CD4-positive, alpha-beta T cell treated with Interleukin-10 for 1 hour (primary cell): ENCODE data around the gene PF4V1.

Experiments used
- DNase-seq: peaks from one replicate; pipeline ENCODE4 v3.0.0-alpha.2; 2020

Gene PF4V1

GRCh38 chr4:73847526-73848182, 5.4 kb upstream of the PF4V1 start:
- DNase-seq: no peak

DNA sequence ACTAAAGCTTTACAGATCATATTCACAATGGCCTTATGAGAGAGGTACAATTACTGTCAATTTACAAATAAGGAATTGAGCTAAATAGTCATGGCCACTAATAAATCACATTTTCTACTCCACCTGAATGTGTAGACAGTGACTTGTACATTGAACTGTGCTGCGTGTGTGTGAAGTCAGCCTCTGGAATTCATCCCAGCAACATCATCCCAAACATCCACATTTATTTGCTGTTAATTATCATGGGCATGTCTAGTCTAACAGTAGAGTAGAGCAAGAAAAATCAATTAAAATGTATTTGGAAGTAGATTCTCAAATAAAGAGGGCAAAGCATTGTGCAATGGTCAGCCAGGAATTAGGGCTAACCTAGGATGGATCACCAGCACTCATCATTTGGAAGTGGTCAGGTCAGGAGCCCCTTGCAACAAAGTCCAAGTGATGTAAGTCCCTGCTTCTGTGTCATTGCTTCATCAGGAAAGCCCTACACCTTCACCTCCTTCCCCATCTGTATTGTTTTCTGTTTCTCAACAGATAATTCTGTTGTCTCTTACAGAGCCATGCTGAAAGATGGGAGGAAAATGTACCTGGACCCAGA, 4.8 kb upstream of the PF4V1 start:
- DNase-seq: no peak

DNA sequence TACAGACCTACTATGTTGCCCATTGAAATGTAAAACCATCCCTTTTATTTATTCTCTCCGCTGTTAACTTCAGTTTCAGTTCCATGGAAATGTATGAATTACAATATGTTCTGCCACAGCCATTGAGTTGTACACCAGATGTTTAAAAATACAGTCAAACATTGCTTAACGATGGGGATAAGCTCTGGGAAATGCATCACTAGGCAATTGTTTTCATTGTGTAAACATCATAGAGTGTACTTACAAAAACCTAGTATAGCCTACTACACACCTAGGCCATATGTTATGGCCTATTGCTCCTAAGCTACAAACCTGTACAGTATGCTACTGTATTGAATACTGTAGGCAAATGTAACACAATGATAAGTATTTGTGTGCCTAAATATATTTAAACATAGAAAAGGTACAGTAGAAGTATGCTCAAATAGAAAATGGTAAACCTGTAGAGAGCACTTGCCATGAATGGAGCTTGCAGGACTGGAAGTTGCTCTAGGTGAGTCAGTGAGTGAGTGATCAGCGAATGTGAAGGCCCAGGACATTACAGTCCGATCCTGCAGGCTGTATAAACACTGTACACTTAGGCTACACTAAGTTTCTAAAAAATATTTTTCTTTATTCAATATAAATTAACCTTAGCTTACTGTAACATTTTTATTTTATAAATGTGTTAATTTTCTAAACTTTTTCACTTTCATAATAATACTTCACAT, 2.7 kb upstream of the PF4V1 start:
- no peak for DNase-seq

DNA sequence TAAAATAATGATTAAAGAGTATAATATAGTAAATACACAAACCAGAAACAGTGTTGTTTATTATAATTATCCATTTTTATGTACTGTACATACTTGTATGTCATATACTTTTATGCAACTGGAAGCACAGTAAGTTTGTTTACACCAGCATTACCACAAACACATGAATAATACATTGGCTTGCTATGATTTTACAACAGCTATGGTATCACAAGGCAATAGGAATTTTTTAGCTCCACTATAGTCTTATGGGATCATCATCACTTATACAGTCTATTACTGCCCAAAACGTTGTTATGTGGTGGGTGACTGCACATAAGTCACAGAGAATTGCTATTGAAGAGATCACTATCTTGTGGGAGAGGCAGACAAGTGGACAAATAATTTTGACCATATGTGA, 1.8 kb upstream of the PF4V1 start:
- no peak for DNase-seq

- DNase-seq: no peak
These were observed 325 bp upstream of the PF4V1 start for GRCh38 chr4:73852771-73853170.

GRCh38 chr4:73853718-73854473, 800 bp downstream of the PF4V1 start:
- no peak for DNase-seq

DNA sequence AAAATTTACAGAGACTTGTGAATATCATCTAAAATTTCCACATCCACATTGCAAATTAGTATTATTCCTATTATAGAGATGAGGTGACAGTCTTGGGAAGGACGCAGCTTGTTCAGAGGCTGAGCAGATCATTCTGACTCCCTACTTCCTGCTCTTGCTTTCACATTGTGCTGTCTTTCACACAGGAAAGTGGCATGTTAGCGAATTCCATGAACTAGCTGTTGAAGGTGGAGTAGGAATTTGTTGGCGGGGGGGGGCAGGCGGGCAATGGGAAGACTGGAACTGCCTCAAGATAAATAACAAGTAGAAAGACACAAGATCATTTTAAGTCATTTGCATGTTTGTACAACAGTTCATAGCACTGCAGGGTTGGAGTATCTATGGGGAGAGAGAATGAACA, 2.3 kb downstream of the PF4V1 start:
- DNase-seq: no peak

DNA sequence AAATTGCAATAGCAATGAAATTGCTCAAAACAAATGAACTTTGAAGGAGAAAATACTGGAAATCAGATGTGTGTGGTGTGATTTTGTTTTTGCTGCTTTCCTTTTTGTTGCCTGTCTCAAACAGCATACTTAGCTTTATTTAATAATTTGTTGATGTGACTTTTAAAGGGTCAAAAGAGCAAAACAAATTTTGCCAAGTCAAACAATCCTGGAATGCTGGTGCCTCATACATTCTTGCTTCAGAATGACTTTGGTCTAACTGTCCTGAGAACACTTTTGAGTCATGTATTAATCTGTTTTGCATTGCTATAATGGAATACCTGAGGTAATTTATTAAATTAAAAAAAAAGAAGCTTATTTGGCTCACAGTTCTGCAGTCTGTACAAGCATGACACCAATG, 3.4 kb downstream of the PF4V1 start:
- DNase-seq: no peak

DNA sequence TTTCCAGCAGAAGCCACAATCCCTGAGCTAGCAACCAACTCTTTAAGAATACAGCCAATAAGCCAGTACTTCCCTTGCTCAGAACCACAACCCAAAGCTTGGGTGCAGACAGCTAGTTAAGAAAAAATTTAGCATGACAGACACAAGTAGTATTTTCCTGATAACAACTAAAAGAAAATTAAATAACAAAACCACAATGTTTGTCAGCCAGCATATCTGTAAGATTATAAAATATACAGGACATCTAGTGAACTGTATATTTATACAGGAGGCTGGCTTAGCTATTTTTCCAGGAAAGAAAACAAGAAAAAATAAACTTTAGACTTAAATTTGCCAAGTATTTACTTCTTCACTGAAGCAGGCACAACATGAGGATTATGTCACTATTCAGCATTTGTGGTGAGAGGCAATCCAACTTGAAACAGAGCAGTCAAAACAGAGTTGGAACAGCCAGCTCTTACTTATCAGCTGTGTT, 6.6 kb downstream of the PF4V1 start:
- DNase-seq: no peak

DNA sequence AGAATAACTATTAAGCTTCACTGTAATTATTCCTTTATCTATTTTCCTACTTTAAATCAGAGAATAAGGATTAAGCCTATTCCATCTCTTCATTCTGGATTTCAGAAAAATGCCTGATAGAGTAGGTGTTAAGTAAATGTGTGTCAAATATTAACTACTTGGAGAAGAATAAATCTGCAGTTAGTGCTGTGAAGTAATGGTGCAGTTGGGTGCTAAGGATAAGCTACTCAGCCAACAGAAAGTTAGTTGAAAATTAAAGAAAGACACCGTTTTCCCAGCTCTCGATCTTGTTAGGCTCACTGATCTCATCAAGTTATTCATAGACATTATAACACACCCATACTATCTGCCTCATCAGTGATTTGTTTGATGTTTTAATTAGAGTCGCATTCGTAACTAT, 7.1 kb downstream of the PF4V1 start:
- no peak for DNase-seq

DNA sequence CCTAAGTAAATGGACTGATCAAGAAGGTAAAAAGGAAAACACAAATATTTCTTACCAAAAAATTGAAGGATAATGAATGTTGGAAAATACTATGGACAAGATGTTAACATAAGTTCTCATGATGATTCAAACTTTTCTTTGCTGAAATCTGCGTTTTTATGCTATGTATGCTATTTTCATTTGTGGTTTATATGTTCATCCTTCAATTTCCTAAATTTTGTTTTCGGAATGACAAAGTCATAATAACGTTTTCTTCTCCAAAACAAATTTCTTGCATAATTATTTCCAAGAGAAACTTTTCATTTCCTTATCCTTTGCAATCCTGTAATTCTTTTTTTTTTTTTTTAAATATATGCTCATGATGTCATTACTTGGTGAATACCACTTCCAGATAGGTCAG, 7.8 kb downstream of the PF4V1 start:
- no peak for DNase-seq

DNA sequence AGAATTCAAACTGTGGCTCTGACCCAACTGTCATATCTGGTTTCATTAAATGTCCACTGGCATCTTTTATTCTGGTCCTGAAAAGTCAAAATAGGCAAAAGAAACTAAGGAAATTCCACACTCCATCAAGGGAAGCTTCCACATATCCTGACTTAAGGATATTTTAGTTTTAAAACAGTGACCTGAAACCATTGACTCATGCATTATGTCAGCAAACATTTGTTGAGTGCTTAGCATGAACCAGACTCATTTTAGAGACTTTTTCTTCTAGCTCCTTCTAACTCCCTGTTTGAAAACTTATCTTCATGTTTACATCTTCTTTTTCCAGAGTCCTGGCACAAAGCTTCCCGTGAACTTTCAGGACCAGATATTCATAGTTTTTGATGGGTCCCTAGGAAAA, 9.2 kb downstream of the PF4V1 start:
- no peak for DNase-seq

DNA sequence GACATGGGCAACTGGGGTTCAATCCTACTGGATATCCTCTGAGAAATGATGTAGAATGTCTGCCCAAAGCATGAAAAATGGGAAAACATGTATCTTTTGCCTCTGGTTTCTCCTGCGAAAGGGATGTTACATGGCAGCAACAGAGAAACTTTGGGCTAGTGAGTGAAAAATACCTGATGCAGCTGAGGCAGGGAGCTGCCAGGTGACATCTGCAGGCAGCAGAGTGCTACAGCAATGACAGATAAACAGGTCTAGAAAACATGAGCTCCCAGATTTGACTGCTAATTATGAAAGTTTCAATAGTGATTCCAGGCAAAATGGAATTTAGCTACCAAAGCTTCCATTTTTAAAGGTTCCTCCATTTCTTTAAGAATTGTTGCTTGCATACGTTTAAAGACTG, 11.3 kb downstream of the PF4V1 start:
- no peak for DNase-seq

DNA sequence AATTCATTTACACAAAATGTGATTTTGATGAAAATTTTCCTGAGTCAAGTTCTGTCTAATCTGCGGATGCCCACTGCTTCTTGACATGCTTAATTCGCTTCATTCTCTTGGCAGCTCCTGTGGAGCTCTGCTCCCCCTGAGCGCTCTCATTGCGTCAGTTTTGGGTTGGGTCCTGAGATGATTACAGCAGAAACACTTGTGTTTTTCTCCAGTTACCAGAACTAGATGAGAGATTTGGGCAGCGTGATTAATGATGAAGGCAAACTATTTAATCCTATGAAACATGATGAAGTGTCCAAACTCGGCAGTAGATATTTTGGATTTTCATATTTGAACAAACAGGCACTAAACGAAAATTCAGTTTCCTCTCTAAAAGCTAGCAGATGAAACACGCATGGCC, 11.9 kb downstream of the PF4V1 start:
- DNase-seq: no peak

DNA sequence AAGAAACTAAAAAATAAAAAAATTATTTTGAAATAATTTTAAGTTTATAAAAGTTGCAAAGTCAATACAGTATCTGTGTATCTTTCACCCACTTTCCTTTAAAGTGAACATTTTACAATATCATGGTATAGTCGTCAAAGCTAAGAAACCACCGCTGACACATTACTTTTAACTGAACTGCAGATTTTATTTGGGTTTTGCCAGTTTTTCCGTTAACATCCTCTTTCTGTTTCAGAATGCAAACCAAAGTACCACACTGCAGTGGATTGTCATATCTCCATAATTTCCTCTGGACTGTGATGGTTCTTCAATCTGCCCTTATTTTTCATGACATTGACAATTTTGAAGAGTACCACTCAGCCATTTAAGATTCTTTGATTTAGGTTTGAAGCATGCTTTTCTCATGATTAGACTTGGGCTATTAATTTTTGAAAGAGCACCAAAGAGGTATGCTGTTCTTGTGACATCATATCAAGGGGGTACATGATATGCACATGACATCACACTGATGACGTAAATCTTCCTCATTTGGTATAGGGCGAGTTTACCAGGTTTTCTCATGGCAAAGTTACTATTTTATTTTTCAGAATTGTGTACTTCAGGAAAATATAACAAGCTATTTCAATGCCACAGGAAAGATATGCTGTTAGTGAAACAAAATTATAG, 12.5 kb downstream of the PF4V1 start:
- DNase-seq: no peak

- no peak for DNase-seq
These were observed 13.2 kb downstream of the PF4V1 start for GRCh38 chr4:73866246-73866645.

DNA sequence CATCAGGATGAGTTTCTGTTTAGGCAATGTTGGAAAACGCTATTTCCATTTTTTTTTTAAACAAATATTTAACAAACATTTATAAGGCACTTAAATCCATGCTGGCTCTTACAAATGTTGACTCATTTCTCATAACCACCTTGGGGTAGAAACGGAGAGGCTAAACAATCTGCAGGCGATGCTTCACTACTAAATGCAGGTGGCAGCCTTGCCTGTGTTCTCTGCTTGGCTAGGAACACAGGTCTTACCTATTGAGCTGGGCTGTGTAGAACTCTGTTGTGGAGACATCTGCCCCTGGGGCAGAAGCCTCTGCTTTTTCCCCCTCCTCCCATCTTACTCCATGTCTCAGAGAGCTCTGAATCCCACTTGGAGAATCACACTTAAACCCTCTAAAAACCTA, 14.7 kb downstream of the PF4V1 start:
- no peak for DNase-seq

- no peak for DNase-seq
These were observed 15.4 kb downstream of the PF4V1 start for GRCh38 chr4:73868206-73869129.

GRCh38 chr4:73869130-73870055, 16.3 kb downstream of the PF4V1 start, which contains the start of gene CXCL1:
Gene CXCL1, plus strand, starts transcription at chr4:73869393. Its CDS starts 78 bp downstream, at chr4:73869471.
- DNase-seq: no peak

GRCh38 chr4:73870260-73870659, 17.2 kb downstream of the PF4V1 start:
- DNase-seq: no peak

- no peak for DNase-seq
These were observed 17.7 kb downstream of the PF4V1 start for GRCh38 chr4:73870768-73871167.
